PC-3 (cell line): ENCODE measurements around the gene RFC4.
A peak's percentile ranks its signal among the peaks of the same experiment; 100 is the strongest.

Experiments used
- EZH2 ChIP-seq: fragments of 300-600 bp; sonication (generic); IDR thresholded peaks from one replicate; pipeline ENCODE4 v1.6.1; 2017; ENCODE audit warnings: antibody characterized with exemption, mild to moderate bottlenecking, low read length; ENCODE audit not compliant: unreplicated experiment
- TF ChIP-seq, protein P1 (sequence below): fragments of 300-600 bp; sonication (generic); conservative IDR thresholded peaks from 2 replicates; pipeline ENCODE4 v1.5.1; 2017; ENCODE audit warnings: antibody characterized with exemption, low read depth, mild to moderate bottlenecking, low read length

DNA sequence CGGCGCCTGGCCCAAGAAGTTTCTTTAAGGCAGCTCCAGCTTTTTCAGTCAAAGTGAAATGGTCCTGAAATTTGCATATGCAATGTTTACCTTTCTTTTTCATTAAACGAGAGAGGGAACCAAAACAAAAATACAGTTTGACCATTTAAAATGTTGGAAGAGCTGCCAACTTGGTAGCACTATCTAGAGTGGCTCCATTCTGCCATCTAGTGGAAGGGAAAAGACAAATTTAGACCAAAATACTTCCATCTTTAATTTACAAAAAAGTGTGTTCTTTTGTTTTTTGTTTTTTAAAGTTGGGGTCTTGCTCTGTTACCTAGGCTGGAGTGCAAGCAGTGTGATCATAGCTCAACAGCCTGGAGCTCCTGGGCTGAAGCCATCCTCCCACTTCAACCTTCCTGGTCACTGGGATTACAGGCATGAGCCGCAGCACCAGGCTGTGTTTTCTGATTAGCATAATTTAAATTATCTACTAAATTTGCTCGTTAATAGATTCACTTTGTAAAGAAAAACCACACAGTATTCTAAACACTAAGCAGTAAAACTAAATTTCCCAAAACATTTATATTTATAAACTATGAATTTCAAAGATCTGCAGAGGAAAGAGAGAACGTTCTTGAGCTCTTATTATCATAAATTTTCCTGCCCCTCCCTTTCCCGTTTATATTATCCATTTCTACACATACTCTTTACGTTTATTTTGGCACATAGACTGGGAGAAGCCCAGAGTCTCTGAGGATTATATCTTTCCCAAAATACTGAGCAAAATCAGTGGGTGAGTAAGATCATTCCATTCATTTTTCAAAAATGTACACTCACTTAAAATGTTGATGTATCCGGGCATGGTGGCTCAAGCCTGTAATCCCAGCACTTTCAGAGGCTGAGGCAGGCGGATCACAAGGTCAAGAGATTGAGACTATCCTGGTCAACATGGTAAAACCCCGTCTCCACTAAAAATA, 15.4 kb upstream of the RFC4 start:
- TF ChIP-seq, protein P1, sequence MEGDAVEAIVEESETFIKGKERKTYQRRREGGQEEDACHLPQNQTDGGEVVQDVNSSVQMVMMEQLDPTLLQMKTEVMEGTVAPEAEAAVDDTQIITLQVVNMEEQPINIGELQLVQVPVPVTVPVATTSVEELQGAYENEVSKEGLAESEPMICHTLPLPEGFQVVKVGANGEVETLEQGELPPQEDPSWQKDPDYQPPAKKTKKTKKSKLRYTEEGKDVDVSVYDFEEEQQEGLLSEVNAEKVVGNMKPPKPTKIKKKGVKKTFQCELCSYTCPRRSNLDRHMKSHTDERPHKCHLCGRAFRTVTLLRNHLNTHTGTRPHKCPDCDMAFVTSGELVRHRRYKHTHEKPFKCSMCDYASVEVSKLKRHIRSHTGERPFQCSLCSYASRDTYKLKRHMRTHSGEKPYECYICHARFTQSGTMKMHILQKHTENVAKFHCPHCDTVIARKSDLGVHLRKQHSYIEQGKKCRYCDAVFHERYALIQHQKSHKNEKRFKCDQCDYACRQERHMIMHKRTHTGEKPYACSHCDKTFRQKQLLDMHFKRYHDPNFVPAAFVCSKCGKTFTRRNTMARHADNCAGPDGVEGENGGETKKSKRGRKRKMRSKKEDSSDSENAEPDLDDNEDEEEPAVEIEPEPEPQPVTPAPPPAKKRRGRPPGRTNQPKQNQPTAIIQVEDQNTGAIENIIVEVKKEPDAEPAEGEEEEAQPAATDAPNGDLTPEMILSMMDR = peak; percentile 84
- TF ChIP-seq EZH2 = no peak
